Heart right ventricle (tissue), 16 donors: Measurements from ENCODE around the gene LRRC7. TPM values are rescaled to one million over a fixed set of nuclear protein-coding genes. Genes with fewer than 3 reads are reported as not detected.

Experiments used
- ATAC-seq, 8 donors: fragments of 200-7000 bp; cut with Tn5 transposase; one replicate each; pipeline ENCODE4 v1.9.1; 2020; ENCODE audit warnings: mild to moderate bottlenecking in 8 of 8, moderate library complexity in 8 of 8, moderate number of reproducible peaks in 1 of 8
- DNase-seq, 2 donors: peaks; one replicate each; pipeline ENCODE4 v3.0.0-alpha.2; 2020
- H3K27ac ChIP-seq, 10 donors: fragments of 200-600 bp; sonication (generic) in 2 of 10; one replicate each; pipeline versions ENCODE4 v1.5.0 to v1.8.0; 2020 to 2022; ENCODE audit warnings: mild to moderate bottlenecking in 3 of 10
- H3K27me3 ChIP-seq, 7 donors: fragments of 200-600 bp; one replicate each; pipeline ENCODE4 v1.8.0; 2021 to 2022; ENCODE audit warnings: mild to moderate bottlenecking in 2 of 7
- H3K36me3 ChIP-seq, 9 donors: fragments of 200-600 bp; sonication (generic) in 1 of 9; one replicate each; pipeline versions ENCODE4 v1.5.0 to v1.8.0; 2020 to 2022; ENCODE audit warnings: mild to moderate bottlenecking in 2 of 9
- H3K4me1 ChIP-seq, 9 donors: fragments of 200-600 bp; sonication (generic) in 1 of 9; one replicate each; pipeline versions ENCODE4 v1.5.0 to v1.8.0; 2020 to 2022; ENCODE audit warnings: mild to moderate bottlenecking in 4 of 9
- H3K4me3 ChIP-seq, 10 donors: fragments of 200-600 bp; sonication (generic) in 2 of 10; one replicate each; pipeline versions ENCODE4 v1.5.0 to v1.8.0; 2020 to 2022; ENCODE audit warnings: mild to moderate bottlenecking in 7 of 10, moderate library complexity in 2 of 10
- H3K9me3 ChIP-seq, 11 donors: fragments of 200-600 bp in 10 of 11; sonication (generic) in 2 of 11; one replicate each; pipeline versions ENCODE4 v1.5.0 to v1.8.0; 2013 to 2022; ENCODE audit warnings: mild to moderate bottlenecking in 2 of 11, control low read depth in 1 of 11, moderate library complexity in 1 of 11
- CTCF ChIP-seq, 9 donors: fragments of 200-600 bp; sonication (generic) in 2 of 9; IDR thresholded peaks; one replicate each; pipeline versions ENCODE4 v1.5.0 to v1.8.0; 2021 to 2022; ENCODE audit warnings: antibody characterized with exemption in 9 of 9, mild to moderate bottlenecking in 5 of 9, moderate library complexity in 1 of 9
- WGBS, 2 donors: extraction: QIAGEN DNeasy Blood & Tissue Kit; methylation state at CpG; one replicate each; pipeline ENCODE4 v1.1.7; 2013; ENCODE audit warnings: inconsistent platforms in 1 of 2; 5-methylcytosine and 5-hydroxymethylcytosine counted together
- intact Hi-C, 10 donors: fragments of 100-400 bp; cut with DNase I; formaldehyde crosslinking; loops; one replicate each; pipeline versions ENCODE4 v1.11.1 to v1.14.2; 2022
- polyA plus RNA-seq, 2 donors: library from polyadenylated mRNA; stranded (reverse); fragments of 200-250 nt; gene quantifications; one replicate each; pipeline ENCODE4 v1.2.3, GENCODE V29; 2013
- total RNA-seq, 10 donors: library from RNA; stranded (reverse); fragmentation: NEBNext Ultra II Directional in 3 of 10; extraction: Animal tissue kit (Norgen Biotek cat#: 25700) in 3 of 10; gene quantifications; one replicate each; pipeline versions ENCODE4 v1.2.1 to v1.2.4, GENCODE V29; 2021 to 2023
- donor health status: Arrhythmogenic right ventricular cardiomyopathy.
- donor health status: ischemic (EF 13 %, LVEDD 7.1; RV severe dilation, severe dysfunction).
- donor health status: healthy with polysubstance abuse.
- donor health status: DM: no; HTN: yes; CAD: no.
- donor health status: DM: no; HTN: no; CAD: no.
- donor health status: ischemic (EF 25% LVEDD 6.9; RV normal size, moderate dysfunction).
- donor health status: ischemic (EF 25% LVEDD 5.7; RV mildly dilated, moderate dysfunction).
- donor health status: healthy.
- donor health status: DM: yes; HTN: yes; CAD: no.
- donor health status: Ischemic cardiomyopathy.
- donor health status: ischemic (EF 35%, LVEDD 5.7; RV mildly dilated, moderate dysfunction).
- donor health status: nonischemic (EF 11% LVEDD 7.7; RV severe dilation, severe dysfunction).
- donor health status: DM: yes; HTN: yes; CAD: no.
- donor health status: PGD.
- donor health status: ischemic (EF 29% LVEDD 5.4; RV normal size, mild dysfunction).
- donor health status: nonischemic (EF 23%, LVEDD 6.1; RV moderate dilation, normal function).

The LRRC7 gene
- total and polyA plus RNA-seq, 12 donors = 0.03 to 2.1 (median 0.59) TPM

DNA sequence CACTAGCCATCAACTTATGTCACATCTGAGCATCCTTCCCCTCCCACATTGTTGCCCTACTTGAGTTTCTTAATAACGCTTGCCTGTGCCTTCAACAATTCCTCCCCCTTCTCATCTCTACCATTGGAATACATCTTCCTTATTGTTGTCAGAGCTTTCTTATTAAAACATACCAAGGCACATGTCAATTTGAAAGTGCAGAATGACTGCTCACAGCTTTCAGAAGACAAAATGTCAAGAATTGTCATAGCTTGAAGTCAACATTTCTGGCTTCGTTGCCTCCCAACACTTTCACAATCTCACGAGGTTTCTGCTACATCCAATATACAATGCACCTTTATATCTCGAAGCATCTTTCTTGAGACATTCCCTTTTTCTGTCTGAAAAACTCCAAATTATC lies 279.9 kb downstream of the LRRC7 start:
- no peaks in the 10 kb centered on the region for H3K9me3 ChIP-seq
- H3K36me3 ChIP-seq = no peaks in the 10 kb centered on the region
- DNase-seq = no peak
- intact Hi-C loops = no loop called here
- H3K4me1 ChIP-seq = no peaks in the 10 kb centered on the region
- no peak overlapping the region for H3K27ac ChIP-seq
- WGBS, 2 donors = 80 to 81% methylated on average over 4 of the region's 4 CpGs
- no peak for TF ChIP-seq CTCF (IDR thresholded peaks at IDR 0.05)
- H3K27me3 ChIP-seq = no peaks in the 10 kb centered on the region
- H3K4me3 ChIP-seq = no peak overlapping the region
- ATAC-seq = no peak

DNA sequence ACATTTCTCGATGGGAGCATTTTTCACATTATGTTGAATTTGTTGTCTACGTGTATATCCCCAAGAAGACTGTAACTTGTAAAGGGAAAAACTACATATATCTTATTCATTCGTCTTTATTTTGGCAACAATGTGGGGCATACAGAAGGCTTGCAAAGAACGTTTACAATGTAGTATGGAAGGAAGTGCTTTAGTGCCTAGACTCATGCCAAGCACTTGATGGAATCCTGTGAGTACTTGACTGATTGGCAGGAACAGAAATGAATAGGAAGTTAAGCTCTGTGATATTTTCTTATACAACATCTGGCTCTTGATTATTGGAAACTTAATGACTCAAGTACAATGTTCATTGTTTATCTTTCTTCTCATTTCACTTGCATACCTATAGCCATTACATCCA lies 284.4 kb downstream of the LRRC7 start:
- intact Hi-C loops = no loop called here
- ATAC-seq (no peak), DNase-seq (no peak)
- Histone ChIP-seq H3K9me3 (no peaks in the 10 kb centered on the region), H3K36me3 (no peaks in the 10 kb centered on the region), H3K4me1 (no peaks in the 10 kb centered on the region), H3K4me3 (no peak overlapping the region), H3K27me3 (no peaks in the 10 kb centered on the region), H3K27ac (no peak overlapping the region)
- WGBS, 2 donors = 66 to 70% methylated on average over 4 of the region's 4 CpGs
- TF ChIP-seq CTCF (IDR thresholded peaks at IDR 0.05) = no peak

DNA sequence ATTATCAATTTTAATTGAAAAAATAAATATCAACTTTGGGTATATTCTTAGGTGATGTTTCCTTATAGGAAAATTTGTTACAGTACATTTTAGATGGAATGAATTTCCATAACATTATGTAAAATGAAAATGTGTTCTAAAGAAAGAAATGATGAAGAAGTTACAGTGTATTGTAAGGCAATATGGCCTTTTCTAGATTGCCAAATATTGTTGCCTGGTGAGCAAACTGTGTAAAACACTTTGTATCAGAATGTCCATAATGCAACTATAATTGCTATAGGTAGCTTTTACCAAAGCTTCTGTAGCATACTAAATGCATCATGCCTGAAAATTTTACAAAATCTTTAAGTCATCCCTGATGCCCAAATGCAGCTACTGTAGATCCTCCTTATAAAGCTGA lies 285.0 kb downstream of the LRRC7 start:
- intact Hi-C loops = no loop called here
- ATAC-seq (no peak), DNase-seq (no peak)
- Histone ChIP-seq H3K9me3 (no peaks in the 10 kb centered on the region), H3K27me3 (no peaks in the 10 kb centered on the region), H3K4me3 (no peak overlapping the region), H3K4me1 (no peaks in the 10 kb centered on the region), H3K27ac (no peak overlapping the region), H3K36me3 (no peaks in the 10 kb centered on the region)
- TF ChIP-seq CTCF (IDR thresholded peaks at IDR 0.05) = no peak

GRCh38 chr1:69858534-69858933 lies 290.8 kb downstream of the LRRC7 start:
- no peaks in the 10 kb centered on the region for H3K9me3 ChIP-seq
- no peak overlapping the region for H3K4me3 ChIP-seq
- no peak for TF ChIP-seq CTCF (IDR thresholded peaks at IDR 0.05)
- no peaks in the 10 kb centered on the region for H3K27me3 ChIP-seq
- no peak for DNase-seq
- H3K4me1 ChIP-seq = no peaks in the 10 kb centered on the region
- WGBS, 2 donors = 54 to 75% methylated on average over 1 of the region's 1 CpG
- intact Hi-C loops = no loop called here
- H3K36me3 ChIP-seq = no peaks in the 10 kb centered on the region
- ATAC-seq = no peak
- no peak overlapping the region for H3K27ac ChIP-seq

DNA sequence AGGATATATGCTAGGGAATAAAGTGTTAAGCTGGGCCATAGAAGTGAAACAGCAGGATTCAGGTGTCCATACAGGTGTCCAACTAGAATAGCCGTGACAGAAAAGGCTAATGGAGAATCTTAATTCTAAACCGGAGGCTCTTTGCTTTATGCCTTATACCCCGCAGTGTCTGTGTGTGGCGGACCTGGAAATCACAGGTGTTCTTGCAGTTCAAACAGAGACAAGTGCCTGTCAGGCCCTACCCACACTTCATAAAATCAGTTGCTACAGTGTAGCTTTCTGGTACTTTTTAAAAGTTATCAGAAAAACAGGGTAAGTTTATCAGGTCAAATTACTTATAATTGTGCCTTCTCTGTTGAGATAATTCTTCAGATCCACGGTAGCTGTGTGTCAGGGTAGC lies 293.9 kb downstream of the LRRC7 start:
- Histone ChIP-seq H3K4me3 (no peak overlapping the region), H3K27me3 (no peaks in the 10 kb centered on the region), H3K9me3 (no peaks in the 10 kb centered on the region), H3K4me1 (no peaks in the 10 kb centered on the region), H3K36me3 (no peaks in the 10 kb centered on the region), H3K27ac (no peak overlapping the region)
- intact Hi-C loops = no loop called here
- DNase-seq (no peak), ATAC-seq (no peak)
- WGBS, 2 donors = 85 to 86% methylated on average over 5 of the region's 5 CpGs
- TF ChIP-seq CTCF (IDR thresholded peaks at IDR 0.05) = no peak
